IMR-90 (cell line): ENCODE data around the gene HSD17B3. TPM values are rescaled to one million over a fixed set of nuclear protein-coding genes. Genes with fewer than 3 reads are reported as not detected.
A peak's percentile ranks its signal among the peaks of the same experiment; 100 is the strongest.

Source experiments
- ATAC-seq: fragments of 200-7000 bp; cut with Tn5 transposase; 2 replicates; pipeline ENCODE4 v1.9.1; 2020; ENCODE audit warnings: low read depth, mild to moderate bottlenecking, moderate library complexity
- BruUV-seq: library from RNA; stranded (reverse); fragments of 400-500 nt; replicated peaks from 2 replicates; lab custom pipeline; 2021; lab: Mats Ljungman, UMichigan
- CTCF ChIA-PET: fragments of 300-600 bp; formaldehyde crosslinking; extraction: SDS; loops from one replicate; lab custom pipeline; 2021; ENCODE audit warnings: antibody characterized with exemption; lab: Yijun Ruan, JAX
- POLR2A ChIA-PET: fragments of 300-600 bp; sonication (Branson Sonifier 250); formaldehyde crosslinking; loops from one replicate; lab custom pipeline; 2022; ENCODE audit warnings: antibody characterized with exemption; ENCODE audit not compliant: unreplicated experiment; lab: Charles Lee
- DNase-seq: peaks from one replicate; pipeline ENCODE4 v3.0.0; 2013
- H2AFZ ChIP-seq: replicated peaks from 2 replicates; pipeline ENCODE3; 2013; ENCODE audit warnings: low read length, mild to moderate bottlenecking; ENCODE audit not compliant: poor library complexity
- H2AK5ac ChIP-seq: 2 replicates; pipeline ENCODE4 v1.6.1; 2013; ENCODE audit warnings: low read depth, low read length, inconsistent platforms
- H2AK9ac ChIP-seq: replicated peaks from 2 replicates; pipeline ENCODE3; 2013; ENCODE audit warnings: mild to moderate bottlenecking, low read depth, low read length, moderate library complexity; ENCODE audit not compliant: poor library complexity
- H2BK120ac ChIP-seq: 2 replicates; pipeline ENCODE4 v1.6.1; 2013; ENCODE audit warnings: low read depth, low read length, inconsistent platforms
- H2BK15ac ChIP-seq: 3 replicates; pipeline ENCODE4 v1.6.1; 2013; ENCODE audit warnings: low read depth, low read length, inconsistent platforms
- H2BK20ac ChIP-seq: 2 replicates; pipeline ENCODE4 v1.6.1; 2013; ENCODE audit warnings: low read depth, mild to moderate bottlenecking, inconsistent platforms, low read length, moderate library complexity
- H2BK5ac ChIP-seq: 2 replicates; pipeline ENCODE4 v1.6.1; 2013; ENCODE audit warnings: mild to moderate bottlenecking, low read depth, low read length, inconsistent platforms; ENCODE audit not compliant: poor library complexity, severe bottlenecking
- H3K14ac ChIP-seq: replicated peaks from 2 replicates; pipeline ENCODE4 v1.6.1; 2013; ENCODE audit warnings: low read depth, low read length, inconsistent platforms
- H3K18ac ChIP-seq: 2 replicates; pipeline ENCODE4 v1.6.1; 2013; ENCODE audit warnings: low read depth, low read length, control low read depth
- H3K23ac ChIP-seq: 2 replicates; pipeline ENCODE4 v1.6.1; 2013; ENCODE audit warnings: low read depth, low read length, inconsistent platforms
- H3K27ac ChIP-seq: 2 replicates; pipeline ENCODE4 v1.5.1; 2013; ENCODE audit warnings: mild to moderate bottlenecking, control low read depth, low read length; ENCODE audit not compliant: insufficient read depth
- H3K27me3 ChIP-seq: 2 replicates; pipeline ENCODE4 v1.6.1; 2013; ENCODE audit warnings: low read length; ENCODE audit not compliant: control insufficient read depth, insufficient read depth
- H3K36me3 ChIP-seq: 2 replicates; pipeline ENCODE4 v1.6.1; 2013; ENCODE audit warnings: low read length, mixed read lengths; ENCODE audit not compliant: control insufficient read depth, insufficient read depth
- H3K4ac ChIP-seq: 2 replicates; pipeline ENCODE4 v1.6.1; 2013; ENCODE audit warnings: low read depth, low read length, inconsistent platforms
- H3K4me1 ChIP-seq: 2 replicates; pipeline ENCODE4 v1.6.1; 2013; ENCODE audit warnings: low read length, mixed read lengths; ENCODE audit not compliant: control insufficient read depth, insufficient read depth
- H3K4me2 ChIP-seq: 2 replicates; pipeline ENCODE4 v1.6.1; 2013; ENCODE audit warnings: low read depth, mild to moderate bottlenecking, control low read depth, low read length, moderate library complexity
- H3K4me3 ChIP-seq: 2 replicates; pipeline ENCODE4 v1.5.1; 2013; ENCODE audit warnings: low read depth, mild to moderate bottlenecking, control low read depth, low read length, moderate library complexity; ENCODE audit not compliant: insufficient read depth
- H3K56ac ChIP-seq: 2 replicates; pipeline ENCODE4 v1.6.1; 2013; ENCODE audit warnings: low read length, inconsistent platforms; ENCODE audit not compliant: insufficient read depth; ENCODE audit errors: extremely low read depth
- H3K79me1 ChIP-seq, 2 experiments: 2 replicates each; pipeline ENCODE4 v1.6.1; 2013; ENCODE audit warnings: low read length in 2 of 2, inconsistent platforms in 1 of 2, low read depth in 1 of 2
- H3K9ac ChIP-seq: 2 replicates; pipeline ENCODE4 v1.6.1; 2013; ENCODE audit warnings: low read depth, low read length, control low read depth
- H3K9me1 ChIP-seq: 2 replicates; pipeline ENCODE4 v1.6.1; 2013; ENCODE audit warnings: low read length, inconsistent platforms; ENCODE audit not compliant: insufficient read depth
- H3K9me3 ChIP-seq: 2 replicates; pipeline ENCODE4 v1.6.1; 2013; ENCODE audit warnings: low read length; ENCODE audit not compliant: control insufficient read depth, insufficient read depth
- H4K20me1 ChIP-seq: 2 replicates; pipeline ENCODE4 v1.6.1; 2013; ENCODE audit warnings: low read length, inconsistent platforms; ENCODE audit not compliant: insufficient read depth
- H4K5ac ChIP-seq: 2 replicates; pipeline ENCODE4 v1.6.1; 2013; ENCODE audit warnings: mild to moderate bottlenecking, low read depth, low read length, control low read depth
- H4K8ac ChIP-seq, 2 experiments: 2 replicates each; pipeline ENCODE4 v1.6.1; 2013; ENCODE audit warnings: low read depth in 2 of 2, low read length in 2 of 2, control low read depth in 1 of 2, inconsistent platforms in 1 of 2
- H4K91ac ChIP-seq: 2 replicates; pipeline ENCODE4 v1.6.1; 2013; ENCODE audit warnings: low read depth, low read length, inconsistent platforms; ENCODE audit not compliant: insufficient read depth
- CTCF ChIP-seq: conservative IDR thresholded peaks from 2 replicates; pipeline ENCODE4 v1.5.1; 2012; ENCODE audit warnings: mild to moderate bottlenecking, low read depth, low read length, improper control_type of control experiment
- MAZ ChIP-seq: IDR thresholded peaks from 2 replicates; pipeline ENCODE4 v1.6.1; 2012; ENCODE audit warnings: low read depth, mild to moderate bottlenecking, low read length, improper control_type of control experiment, moderate library complexity, borderline replicate concordance
- WGBS, 2 experiments: methylation state at CpG; one replicate each; pipeline versions ENCODE4 v1.1.5 to v1.1.7; 2013; ENCODE audit warnings: missing lambda C conversion rate in 2 of 2; ENCODE audit not compliant: insufficient read length in 1 of 2; ENCODE audit errors: extremely low coverage in 2 of 2; 5-methylcytosine and 5-hydroxymethylcytosine counted together
- dilution Hi-C: fragments of 300-500 bp; cut with HindIII; formaldehyde crosslinking; loops from one replicate; pipeline ENCODE4 v1.14.3; 2018; ENCODE audit warnings: low sequenced_read_pairs; ENCODE audit not compliant: unreplicated experiment
- in situ Hi-C: fragments of 300-500 bp; cut with MboI; formaldehyde crosslinking; loops from 3 replicates; pipeline ENCODE4 v1.14.3; 2019; ENCODE audit warnings: low sequenced_read_pairs, inconsistent platforms, mixed read lengths
- intact Hi-C: fragments of 100-400 bp; cut with micrococcal nuclease; formaldehyde crosslinking; loops from 2 replicates; pipeline ENCODE4 v1.10.0; 2022
- polyA plus RNA-seq, 3 experiments: library from polyadenylated mRNA; depleted of rRNA; stranded (reverse); fragments of >200 nt; gene quantifications; 2 replicates each; pipeline ENCODE4 v1.2.3, GENCODE V29; 2012; ENCODE audit warnings: low replicate concordance in 1 of 3
- total RNA-seq: library from RNA; depleted of rRNA; stranded (reverse); fragments of >200 nt; gene quantifications from 2 replicates; pipeline ENCODE4 v1.2.3, GENCODE V29; 2012

Gene HSD17B3
- total and polyA plus RNA-seq, 2 of the 4 experiments (the other 2 are of a cell fraction) = 0.18 TPM; not detected in 1

DNA sequence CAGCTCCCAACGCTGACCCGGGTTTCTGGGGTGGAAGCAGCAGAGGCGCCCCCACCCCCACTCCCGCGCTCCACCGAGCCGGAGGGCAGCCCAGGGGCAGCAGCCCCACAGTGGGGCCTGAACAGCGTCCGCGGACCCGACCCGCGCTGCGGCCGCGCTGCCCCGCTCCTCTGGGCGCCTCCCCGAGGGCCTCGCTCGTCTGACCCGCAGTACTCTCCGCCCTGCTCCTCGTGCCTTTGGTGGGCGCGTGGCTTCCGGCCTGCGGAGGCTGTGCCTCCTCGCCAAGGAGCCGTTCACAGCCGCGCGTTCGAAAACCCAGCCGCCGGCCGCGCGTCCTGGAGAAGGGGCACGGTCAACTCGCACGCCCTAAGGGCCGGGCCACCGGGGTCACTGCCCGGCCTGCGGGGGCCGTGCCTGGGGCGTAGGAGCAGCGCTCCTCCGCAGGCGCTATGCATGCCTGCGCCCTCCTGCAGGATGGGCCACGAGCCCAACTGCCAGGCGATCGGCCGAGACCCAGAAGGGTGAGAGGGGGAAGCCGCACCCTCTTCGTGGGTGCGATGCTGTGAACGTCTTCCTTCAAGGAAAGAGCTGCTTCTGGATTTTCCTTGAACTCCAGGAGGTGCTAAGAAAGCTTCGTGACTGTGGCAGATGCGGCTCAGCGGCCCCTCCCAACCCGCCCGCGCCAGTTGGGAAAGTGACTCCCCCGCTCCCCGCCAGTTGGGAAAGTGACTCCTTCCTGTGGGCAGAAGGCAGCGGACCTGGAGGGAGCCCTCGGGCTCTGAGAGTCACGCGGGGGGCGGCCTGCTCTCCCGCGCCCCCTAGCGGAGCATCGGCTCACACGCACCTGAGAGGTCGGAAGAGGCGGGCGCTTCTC, 82.7 kb downstream of the HSD17B3 start:
- Histone ChIP-seq H3K27ac (no peak overlapping the region), H3K9me3 (no peaks in the 10 kb centered on the region), H3K56ac (no peak overlapping the region), H3K4me3 (no peak overlapping the region), H2BK120ac (no peak overlapping the region), H3K9ac (no peak overlapping the region), H4K8ac (no peak overlapping the region), H3K4ac (no peak overlapping the region), H4K20me1 (no peaks in the 10 kb centered on the region), H3K23ac (no peak overlapping the region), H3K4me2 (no peak overlapping the region), H2AK5ac (no peak overlapping the region), H2BK5ac (no peak overlapping the region), H4K5ac (no peak overlapping the region), H3K14ac (no peak overlapping the region), H3K79me1 (no peaks in the 10 kb centered on the region), H3K18ac (no peak overlapping the region), H4K91ac (no peak overlapping the region), H3K27me3 (peaks cover 33% of the 10 kb centered on the region), H2BK20ac (no peak overlapping the region), H2AK9ac (no peak overlapping the region), H3K36me3 (no peaks in the 10 kb centered on the region), H2AFZ (peak overlapping the region; percentile 33), H2BK15ac (no peak overlapping the region), H3K4me1 (peaks cover 2% of the 10 kb centered on the region; the same call in 1 of the 2 replicates), H3K9me1 (no peaks in the 10 kb centered on the region)
- dilution Hi-C loops = no loop called here
- TF ChIP-seq MAZ (no peak), CTCF (peak; percentile 21; the same call in 1 of the 2 replicates)
- ChIA-PET POLR2A (no interaction called here), CTCF (interaction anchor here (0.6 kb wide), 1 partner anchor 1014 kb away, joined by 3 read pairs; no protein-coding TSS in a partner anchor)
- in situ Hi-C loops = loop anchor here (10.0 to 25.0 kb wide), 3 partner anchors 482 to 1554 kb away; no protein-coding TSS in a partner anchor
- ATAC-seq (no peak), DNase-seq (no peak)
- no TSS peak for BruUV-seq
- 83% methylated on average over 60 of the region's 81 CpGs; no CpG with 5 or more reads in 1 of the 2 experiments for WGBS, 2 experiments
- intact Hi-C loops = loop anchor here (2.0 to 10.0 kb wide), 7 partner anchors 194 to 1087 kb away; partner anchors contain the start of genes ERCC6L2 and FANCC
